Measurements from ENCODE around the gene RIPPLY3.

Gene RIPPLY3

GRCh38 chr21:36968414-36968813, 38.1 kb upstream of the RIPPLY3 start:
- H3K4me1 ChIP-seq (ENCODE audit: insufficient read depth, low read length): peaks cover 21% of the 10 kb centered on the region
- H3K9ac ChIP-seq (ENCODE audit: low read depth, low read length): no peak overlapping the region
- H3K36me3 ChIP-seq (ENCODE audit: insufficient read depth, low read length): peaks cover 9% of the 10 kb centered on the region; the same call in 1 of the 2 replicates
- H3K79me2 ChIP-seq (ENCODE audit: insufficient read depth, low read length): peaks cover 7% of the 10 kb centered on the region
- ATAC-seq (ENCODE audit: insufficient read depth, low read depth) (no peak), DNase-seq (no peak)
- no peak overlapping the region for H2AFZ ChIP-seq (ENCODE audit: low read depth, low read length)
- no peak overlapping the region for H3K27ac ChIP-seq (ENCODE audit: low read length)
- no peaks in the 10 kb centered on the region for H3K27me3 ChIP-seq (ENCODE audit: insufficient read depth, low read length, poor library complexity)
- H3K4me2 ChIP-seq (ENCODE audit: insufficient read depth, low read length): no peak overlapping the region
- no peak overlapping the region for H3K4me3 ChIP-seq (ENCODE audit: low read depth in 1 of 2, low read length in 2 of 2)
- H4K20me1 ChIP-seq (ENCODE audit: insufficient read depth, low read length): no peaks in the 10 kb centered on the region
- TF ChIP-seq, protein P1, sequence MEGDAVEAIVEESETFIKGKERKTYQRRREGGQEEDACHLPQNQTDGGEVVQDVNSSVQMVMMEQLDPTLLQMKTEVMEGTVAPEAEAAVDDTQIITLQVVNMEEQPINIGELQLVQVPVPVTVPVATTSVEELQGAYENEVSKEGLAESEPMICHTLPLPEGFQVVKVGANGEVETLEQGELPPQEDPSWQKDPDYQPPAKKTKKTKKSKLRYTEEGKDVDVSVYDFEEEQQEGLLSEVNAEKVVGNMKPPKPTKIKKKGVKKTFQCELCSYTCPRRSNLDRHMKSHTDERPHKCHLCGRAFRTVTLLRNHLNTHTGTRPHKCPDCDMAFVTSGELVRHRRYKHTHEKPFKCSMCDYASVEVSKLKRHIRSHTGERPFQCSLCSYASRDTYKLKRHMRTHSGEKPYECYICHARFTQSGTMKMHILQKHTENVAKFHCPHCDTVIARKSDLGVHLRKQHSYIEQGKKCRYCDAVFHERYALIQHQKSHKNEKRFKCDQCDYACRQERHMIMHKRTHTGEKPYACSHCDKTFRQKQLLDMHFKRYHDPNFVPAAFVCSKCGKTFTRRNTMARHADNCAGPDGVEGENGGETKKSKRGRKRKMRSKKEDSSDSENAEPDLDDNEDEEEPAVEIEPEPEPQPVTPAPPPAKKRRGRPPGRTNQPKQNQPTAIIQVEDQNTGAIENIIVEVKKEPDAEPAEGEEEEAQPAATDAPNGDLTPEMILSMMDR (IDR thresholded peaks at IDR 0.05; ENCODE audit: borderline replicate concordance, extremely low read depth, low read length, poor library complexity, severe bottlenecking): no peak
- TF ChIP-seq EZH2 (IDR thresholded peaks at IDR 0.05; ENCODE audit: borderline replicate concordance, low read depth, low read length, severe bottlenecking): no peak
- H3K9me3 ChIP-seq (ENCODE audit: insufficient read depth, low read length, severe bottlenecking): no peaks in the 10 kb centered on the region

- H3K9ac ChIP-seq (ENCODE audit: low read depth, low read length): no peak overlapping the region
- DNase-seq (no peak), ATAC-seq (ENCODE audit: insufficient read depth, low read depth) (no peak)
- no peaks in the 10 kb centered on the region for H3K27me3 ChIP-seq (ENCODE audit: insufficient read depth, low read length, poor library complexity)
- H2AFZ ChIP-seq (ENCODE audit: low read depth, low read length): no peak overlapping the region
- H3K36me3 ChIP-seq (ENCODE audit: insufficient read depth, low read length): peaks cover 9% of the 10 kb centered on the region; the same call in 1 of the 2 replicates
- no peaks in the 10 kb centered on the region for H4K20me1 ChIP-seq (ENCODE audit: insufficient read depth, low read length)
- TF ChIP-seq EZH2 (IDR thresholded peaks at IDR 0.05; ENCODE audit: borderline replicate concordance, low read depth, low read length, severe bottlenecking): no peak
- TF ChIP-seq, protein P1 (IDR thresholded peaks at IDR 0.05; ENCODE audit: borderline replicate concordance, extremely low read depth, low read length, poor library complexity, severe bottlenecking): no peak
- H3K27ac ChIP-seq (ENCODE audit: low read length): no peak overlapping the region
- no peak overlapping the region for H3K4me3 ChIP-seq (ENCODE audit: low read depth in 1 of 2, low read length in 2 of 2)
- H3K4me2 ChIP-seq (ENCODE audit: insufficient read depth, low read length): no peak overlapping the region
- H3K4me1 ChIP-seq (ENCODE audit: insufficient read depth, low read length): peaks cover 21% of the 10 kb centered on the region
- H3K79me2 ChIP-seq (ENCODE audit: insufficient read depth, low read length): peaks cover 7% of the 10 kb centered on the region
- H3K9me3 ChIP-seq (ENCODE audit: insufficient read depth, low read length, severe bottlenecking): no peaks in the 10 kb centered on the region
Measured at GRCh38 chr21:36968976-36969375, 37.5 kb upstream of the RIPPLY3 start.

GRCh38 chr21:36973986-36974850, 32.3 kb upstream of the RIPPLY3 start:
- H3K27ac ChIP-seq (ENCODE audit: low read length): no peak overlapping the region
- no peak overlapping the region for H2AFZ ChIP-seq (ENCODE audit: low read depth, low read length)
- H4K20me1 ChIP-seq (ENCODE audit: insufficient read depth, low read length): no peaks in the 10 kb centered on the region
- ATAC-seq (ENCODE audit: insufficient read depth, low read depth) (no peak), DNase-seq (no peak)
- TF ChIP-seq EZH2 (IDR thresholded peaks at IDR 0.05; ENCODE audit: borderline replicate concordance, low read depth, low read length, severe bottlenecking): no peak
- TF ChIP-seq, protein P1 (IDR thresholded peaks at IDR 0.05; ENCODE audit: borderline replicate concordance, extremely low read depth, low read length, poor library complexity, severe bottlenecking): no peak
- no peaks in the 10 kb centered on the region for H3K4me1 ChIP-seq (ENCODE audit: insufficient read depth, low read length)
- H3K79me2 ChIP-seq (ENCODE audit: insufficient read depth, low read length): no peaks in the 10 kb centered on the region
- no peak overlapping the region for H3K9ac ChIP-seq (ENCODE audit: low read depth, low read length)
- H3K9me3 ChIP-seq (ENCODE audit: insufficient read depth, low read length, severe bottlenecking): no peaks in the 10 kb centered on the region
- H3K36me3 ChIP-seq (ENCODE audit: insufficient read depth, low read length): no peaks in the 10 kb centered on the region
- H3K27me3 ChIP-seq (ENCODE audit: insufficient read depth, low read length, poor library complexity): no peaks in the 10 kb centered on the region
- no peak overlapping the region for H3K4me2 ChIP-seq (ENCODE audit: insufficient read depth, low read length)
- no peak overlapping the region for H3K4me3 ChIP-seq (ENCODE audit: low read depth in 1 of 2, low read length in 2 of 2)

Measured in DND-41 (cell line).